ENCODE measurements around the gene CREBRF. TPM values are rescaled to one million over a fixed set of nuclear protein-coding genes. Genes with fewer than 3 reads are reported as not detected.
"Not testable (repeated sequence)": the region's sequence is repeated elsewhere in the genome, so short reads cannot be mapped to it uniquely, and the experiment has no call there.

CREBRF gene
- polyA plus RNA-seq, 2 of the 4 experiments (the other 2 are of a cell fraction): 1.8 to 7.2 TPM

- no peak for TF ChIP-seq JUN (IDR thresholded peaks at IDR 0.05)
Observed at GRCh38 chr5:173153842-173154241, 97.7 kb downstream of the CREBRF start (continued).

GRCh38 chr5:173154619-173155018 lies 98.5 kb downstream of the CREBRF start:
- H3K9me3 ChIP-seq; H3K4me3 ChIP-seq; POLR2A ChIA-PET; ATAC-seq; DNase-seq (ENCODE audit: low read depth in 1 of 2, low spot score in 1 of 2); H3K27ac ChIP-seq; H3K4me1 ChIP-seq; FAIRE-seq; H3K4me2 ChIP-seq: not testable (repeated sequence)
- CTCF ChIA-PET: interaction anchor here (2.8 kb wide), 1 partner anchor 11 kb away, joined by 15 read pairs; the partner anchor contains the start of gene BNIP1
- WGBS (ENCODE audit: missing lambda C conversion rate): 88% methylated on average over 5 of the region's 5 CpGs

DNA sequence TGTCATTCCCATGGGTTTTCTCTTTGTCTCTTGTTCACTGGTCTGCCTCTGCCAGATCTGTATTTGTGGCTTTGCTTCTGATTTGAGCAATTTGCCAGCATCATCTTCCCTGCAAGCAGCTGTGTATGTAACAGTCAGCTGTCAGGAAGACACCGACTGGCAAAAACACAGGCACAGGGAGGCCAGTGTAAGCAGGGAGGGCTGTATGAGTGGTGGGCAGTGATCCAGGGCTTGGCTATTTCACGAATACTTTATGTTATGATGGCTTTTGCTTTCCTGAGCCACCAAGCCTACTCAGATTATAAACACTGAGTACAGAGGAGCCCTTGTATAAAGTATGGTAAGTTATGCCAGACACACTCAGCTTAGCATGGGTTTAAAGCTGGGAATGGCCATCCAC lies 99.8 kb downstream of the CREBRF start:
- CTCF ChIA-PET: interaction anchor here (0.7 to 2.8 kb wide), 4 partner anchors 10 to 177 kb away, joined by 3 to 15 read pairs (median 4); partner anchors contain the start of gene BNIP1
- H3K4me2 ChIP-seq: no peak overlapping the region
- DNase-seq (ENCODE audit: low read depth in 1 of 2, low spot score in 1 of 2) (no peak), FAIRE-seq (no peak), ATAC-seq (no peak)
- TF ChIP-seq, protein P1, sequence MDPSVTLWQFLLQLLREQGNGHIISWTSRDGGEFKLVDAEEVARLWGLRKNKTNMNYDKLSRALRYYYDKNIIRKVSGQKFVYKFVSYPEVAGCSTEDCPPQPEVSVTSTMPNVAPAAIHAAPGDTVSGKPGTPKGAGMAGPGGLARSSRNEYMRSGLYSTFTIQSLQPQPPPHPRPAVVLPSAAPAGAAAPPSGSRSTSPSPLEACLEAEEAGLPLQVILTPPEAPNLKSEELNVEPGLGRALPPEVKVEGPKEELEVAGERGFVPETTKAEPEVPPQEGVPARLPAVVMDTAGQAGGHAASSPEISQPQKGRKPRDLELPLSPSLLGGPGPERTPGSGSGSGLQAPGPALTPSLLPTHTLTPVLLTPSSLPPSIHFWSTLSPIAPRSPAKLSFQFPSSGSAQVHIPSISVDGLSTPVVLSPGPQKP (IDR thresholded peaks at IDR 0.05; ENCODE audit: low read depth, low read length): no peak
- TF ChIP-seq FOXS1 (CRISPR knock-in tag; IDR thresholded peaks at IDR 0.05) (no peak), HOXB13 (CRISPR knock-in tag; IDR thresholded peaks at IDR 0.05; ENCODE audit: low read depth) (no peak), ZC3H11A (IDR thresholded peaks at IDR 0.05) (no peak), HEYL (CRISPR knock-in tag; IDR thresholded peaks at IDR 0.05) (no peak), ZNF302 (CRISPR knock-in tag; IDR thresholded peaks at IDR 0.05) (no peak), EP300 (IDR thresholded peaks at IDR 0.05) (no peak)
- H3K27ac ChIP-seq: no peak overlapping the region
- no peaks in the 10 kb centered on the region for H3K4me1 ChIP-seq
- no peaks in the 10 kb centered on the region for H3K9me3 ChIP-seq
- POLR2A ChIA-PET: no interaction called here
- WGBS (ENCODE audit: missing lambda C conversion rate): 47% methylated on average over 2 of the region's 2 CpGs
- no peak overlapping the region for H3K4me3 ChIP-seq

GRCh38 chr5:173158366-173158765 lies 102.2 kb downstream of the CREBRF start:
- 91% methylated on average over 6 of the region's 8 CpGs for WGBS (ENCODE audit: missing lambda C conversion rate)
- no peaks in the 10 kb centered on the region for H3K4me1 ChIP-seq
- no peak overlapping the region for H3K27ac ChIP-seq
- ChIA-PET CTCF (interaction anchor here (0.6 to 1.7 kb wide), 4 partner anchors 8 to 101 kb away, joined by 3 to 6 read pairs (median 3); partner anchors contain the start of gene BNIP1), POLR2A (interaction anchor here (0.6 kb wide), 1 partner anchor 86 kb away, joined by 6 read pairs; no protein-coding TSS in a partner anchor)
- DNase-seq (ENCODE audit: low read depth in 1 of 2, low spot score in 1 of 2) (no peak), ATAC-seq (no peak), FAIRE-seq (no peak)
- no peaks in the 10 kb centered on the region for H3K9me3 ChIP-seq
- TF ChIP-seq ZFP36 (IDR thresholded peaks at IDR 0.05; ENCODE audit: borderline replicate concordance, partially characterized antibody) (no peak), NR3C1 (IDR thresholded peaks at IDR 0.05) (no peak), HOXB13 (CRISPR knock-in tag; IDR thresholded peaks at IDR 0.05; ENCODE audit: low read depth) (no peak), ZC3H11A (IDR thresholded peaks at IDR 0.05) (no peak), CHD2 (IDR thresholded peaks at IDR 0.05; ENCODE audit: low read length, partially characterized antibody) (no peak), ESRRA (IDR thresholded peaks at IDR 0.05; ENCODE audit: borderline replicate concordance, low read length) (no peak), CEBPB (IDR thresholded peaks at IDR 0.05) (no peak), KDM5A (IDR thresholded peaks at IDR 0.05) (no peak), POLR2AphosphoS2 (conservative IDR thresholded peaks at IDR 0.05; ENCODE audit: low read length) (no peak), MAFK (IDR thresholded peaks at IDR 0.05; ENCODE audit: partially characterized antibody) (no peak), HOXA7 (CRISPR knock-in tag; IDR thresholded peaks at IDR 0.05) (no peak)
- TF ChIP-seq, protein P2, sequence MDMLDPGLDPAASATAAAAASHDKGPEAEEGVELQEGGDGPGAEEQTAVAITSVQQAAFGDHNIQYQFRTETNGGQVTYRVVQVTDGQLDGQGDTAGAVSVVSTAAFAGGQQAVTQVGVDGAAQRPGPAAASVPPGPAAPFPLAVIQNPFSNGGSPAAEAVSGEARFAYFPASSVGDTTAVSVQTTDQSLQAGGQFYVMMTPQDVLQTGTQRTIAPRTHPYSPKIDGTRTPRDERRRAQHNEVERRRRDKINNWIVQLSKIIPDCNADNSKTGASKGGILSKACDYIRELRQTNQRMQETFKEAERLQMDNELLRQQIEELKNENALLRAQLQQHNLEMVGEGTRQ (IDR thresholded peaks at IDR 0.05): no peak
- H3K4me3 ChIP-seq: no peak overlapping the region
- H3K4me2 ChIP-seq: no peak overlapping the region
